ENCODE measurements around the gene FAM170A. TPM values are rescaled to one million over a fixed set of nuclear protein-coding genes. Genes with fewer than 3 reads are reported as not detected.

Gene FAM170A
- total RNA-seq, 1 experiment from 2014 or later, result not detected

DNA sequence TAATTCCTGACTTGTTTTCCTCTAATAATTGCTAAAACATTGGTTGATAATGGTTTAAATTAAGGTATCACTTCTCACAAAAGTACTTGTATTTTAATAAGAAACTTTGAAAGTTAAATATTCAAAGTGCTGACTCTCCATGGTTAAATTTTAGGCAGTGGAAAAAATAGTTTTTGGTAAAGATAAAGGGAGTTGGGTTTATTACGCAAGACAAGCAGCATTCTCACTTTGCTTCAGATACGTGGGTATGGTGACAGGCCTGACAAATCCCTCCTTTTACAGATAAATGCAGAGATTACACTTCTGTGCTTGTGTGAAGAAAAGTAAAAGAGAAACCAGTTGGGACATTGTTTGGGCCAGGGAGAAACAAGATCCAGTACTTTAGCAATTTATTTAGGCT is 14.5 kb upstream of the FAM170A start:
- POLR2A ChIA-PET (ENCODE audit: low non-redundant PET), result no interaction called here
- Histone ChIP-seq H3K9me3 (ENCODE audit: low read depth, low read length, poor library complexity, severe bottlenecking) (no peaks in the 10 kb centered on the region), H3K4me1 (ENCODE audit: insufficient read depth, low read length, poor library complexity, severe bottlenecking) (no peaks in the 10 kb centered on the region), H3K27me3 (replicated peaks; ENCODE audit: insufficient read depth, low read depth, low read length, poor library complexity) (peaks cover 5% of the 10 kb centered on the region), H3K36me3 (ENCODE audit: insufficient read depth, low read length, poor library complexity, severe bottlenecking) (no peaks in the 10 kb centered on the region), H3K27ac (ENCODE audit: low read depth, low read length, poor library complexity, severe bottlenecking) (no peak overlapping the region), H3K4me3 (ENCODE audit: low read depth, low read length, poor library complexity, severe bottlenecking) (no peak overlapping the region)
- intact Hi-C loops (cut with micrococcal nuclease; ENCODE audit: unreplicated experiment), result no loop called here
- TF ChIP-seq, protein P1, sequence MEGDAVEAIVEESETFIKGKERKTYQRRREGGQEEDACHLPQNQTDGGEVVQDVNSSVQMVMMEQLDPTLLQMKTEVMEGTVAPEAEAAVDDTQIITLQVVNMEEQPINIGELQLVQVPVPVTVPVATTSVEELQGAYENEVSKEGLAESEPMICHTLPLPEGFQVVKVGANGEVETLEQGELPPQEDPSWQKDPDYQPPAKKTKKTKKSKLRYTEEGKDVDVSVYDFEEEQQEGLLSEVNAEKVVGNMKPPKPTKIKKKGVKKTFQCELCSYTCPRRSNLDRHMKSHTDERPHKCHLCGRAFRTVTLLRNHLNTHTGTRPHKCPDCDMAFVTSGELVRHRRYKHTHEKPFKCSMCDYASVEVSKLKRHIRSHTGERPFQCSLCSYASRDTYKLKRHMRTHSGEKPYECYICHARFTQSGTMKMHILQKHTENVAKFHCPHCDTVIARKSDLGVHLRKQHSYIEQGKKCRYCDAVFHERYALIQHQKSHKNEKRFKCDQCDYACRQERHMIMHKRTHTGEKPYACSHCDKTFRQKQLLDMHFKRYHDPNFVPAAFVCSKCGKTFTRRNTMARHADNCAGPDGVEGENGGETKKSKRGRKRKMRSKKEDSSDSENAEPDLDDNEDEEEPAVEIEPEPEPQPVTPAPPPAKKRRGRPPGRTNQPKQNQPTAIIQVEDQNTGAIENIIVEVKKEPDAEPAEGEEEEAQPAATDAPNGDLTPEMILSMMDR (conservative IDR thresholded peaks at IDR 0.05; ENCODE audit: low read depth, low read length), result no peak
- no peak for TF ChIP-seq EZH2 (IDR thresholded peaks at IDR 0.05; ENCODE audit: borderline replicate concordance, low read depth, low read length, poor library complexity, severe bottlenecking)
- no peak for DNase-seq (ENCODE audit: low spot score)
- no TSS peak for BruUV-seq (replicated peaks)
- CTCF ChIA-PET, result no interaction called here

DNA sequence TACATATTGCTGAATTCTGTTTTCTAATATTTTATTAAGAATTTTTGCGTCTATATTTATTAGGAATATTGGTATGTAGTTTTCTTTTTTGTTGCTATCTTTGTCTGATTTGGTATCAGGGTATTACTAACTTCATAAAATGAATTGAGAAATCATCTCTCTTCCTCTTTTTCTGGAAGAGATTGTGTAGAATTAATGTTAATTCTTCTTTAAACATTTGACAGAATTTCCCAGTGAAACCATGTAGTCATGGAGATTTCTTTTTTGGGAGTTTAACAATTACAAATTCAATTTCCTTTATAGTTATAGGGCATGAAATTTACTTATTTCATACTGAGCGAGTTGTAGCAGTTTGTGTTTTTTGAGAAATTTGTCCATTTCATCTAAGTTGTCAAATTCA is 3.3 kb upstream of the FAM170A start:
- no peak overlapping the region for H3K27ac ChIP-seq (ENCODE audit: low read depth, low read length, poor library complexity, severe bottlenecking)
- no peak overlapping the region for H3K4me3 ChIP-seq (ENCODE audit: low read depth, low read length, poor library complexity, severe bottlenecking)
- no TSS peak for BruUV-seq (replicated peaks)
- H3K27me3 ChIP-seq (replicated peaks; ENCODE audit: insufficient read depth, low read depth, low read length, poor library complexity), result peaks cover 29% of the 10 kb centered on the region
- CTCF ChIA-PET, result no interaction called here
- POLR2A ChIA-PET (ENCODE audit: low non-redundant PET), result no interaction called here
- TF ChIP-seq, protein P1 (conservative IDR thresholded peaks at IDR 0.05; ENCODE audit: low read depth, low read length), result no peak
- TF ChIP-seq EZH2 (IDR thresholded peaks at IDR 0.05; ENCODE audit: borderline replicate concordance, low read depth, low read length, poor library complexity, severe bottlenecking), result no peak
- no peaks in the 10 kb centered on the region for H3K4me1 ChIP-seq (ENCODE audit: insufficient read depth, low read length, poor library complexity, severe bottlenecking)
- no peaks in the 10 kb centered on the region for H3K9me3 ChIP-seq (ENCODE audit: low read depth, low read length, poor library complexity, severe bottlenecking)
- DNase-seq (ENCODE audit: low spot score), result no peak
- intact Hi-C loops (cut with micrococcal nuclease; ENCODE audit: unreplicated experiment), result no loop called here
- no peaks in the 10 kb centered on the region for H3K36me3 ChIP-seq (ENCODE audit: insufficient read depth, low read length, poor library complexity, severe bottlenecking)

DNA sequence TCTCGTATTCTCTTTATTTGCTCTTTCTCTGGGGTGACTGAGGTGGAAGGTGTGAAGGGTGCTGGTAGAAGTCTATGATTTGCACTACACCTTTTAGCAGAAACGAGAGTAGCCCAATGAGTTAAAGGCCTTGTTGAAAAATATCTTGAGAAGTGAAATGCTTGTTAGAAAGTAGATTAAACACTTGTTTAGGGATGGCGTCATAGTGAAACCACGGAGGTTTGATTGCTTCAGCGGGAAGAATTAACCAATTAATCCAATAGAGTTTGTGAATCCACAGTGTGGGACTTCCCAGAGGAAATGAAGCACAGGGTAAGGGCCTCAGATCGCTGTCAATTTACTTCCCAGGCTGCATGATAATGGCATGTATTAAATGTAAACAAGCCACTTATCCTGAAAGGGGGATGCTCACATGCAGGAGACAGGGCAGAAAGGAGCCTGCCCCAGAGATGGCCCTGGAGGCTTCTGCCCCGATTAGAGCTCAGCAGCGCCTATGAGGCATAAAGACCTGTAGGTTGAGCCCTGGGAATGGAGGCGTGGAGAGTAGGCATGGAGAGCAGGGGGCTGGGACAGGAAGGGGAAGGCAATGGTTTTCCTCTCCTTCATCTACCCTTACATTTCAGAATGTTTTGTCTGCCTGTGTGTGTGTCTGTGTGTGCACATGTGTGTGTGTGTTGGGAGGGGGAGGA is 1.5 kb downstream of the FAM170A start:
- TF ChIP-seq, protein P1 (conservative IDR thresholded peaks at IDR 0.05; ENCODE audit: low read depth, low read length), result no peak
- TF ChIP-seq EZH2 (IDR thresholded peaks at IDR 0.05; ENCODE audit: borderline replicate concordance, low read depth, low read length, poor library complexity, severe bottlenecking), result no peak
- DNase-seq (ENCODE audit: low spot score), result peak; percentile 2
- ChIA-PET CTCF (no interaction called here), POLR2A (ENCODE audit: low non-redundant PET) (no interaction called here)
- H3K4me3 ChIP-seq (ENCODE audit: low read depth, low read length, poor library complexity, severe bottlenecking), result no peak overlapping the region
- no TSS peak for BruUV-seq (replicated peaks)
- H3K36me3 ChIP-seq (ENCODE audit: insufficient read depth, low read length, poor library complexity, severe bottlenecking), result no peaks in the 10 kb centered on the region
- no peak overlapping the region for H3K27ac ChIP-seq (ENCODE audit: low read depth, low read length, poor library complexity, severe bottlenecking)
- H3K27me3 ChIP-seq (replicated peaks; ENCODE audit: insufficient read depth, low read depth, low read length, poor library complexity), result peaks cover 25% of the 10 kb centered on the region
- intact Hi-C loops (cut with micrococcal nuclease; ENCODE audit: unreplicated experiment), result no loop called here
- H3K9me3 ChIP-seq (ENCODE audit: low read depth, low read length, poor library complexity, severe bottlenecking), result no peaks in the 10 kb centered on the region
- H3K4me1 ChIP-seq (ENCODE audit: insufficient read depth, low read length, poor library complexity, severe bottlenecking), result no peaks in the 10 kb centered on the region
